ENCODE measurements around the gene PEF1.
A peak's percentile ranks its signal among the peaks of the same experiment; 100 is the strongest.

PEF1 gene

GRCh38 chr1:31586376-31587327, 58.0 kb downstream of the PEF1 start:
- no peaks in the 10 kb centered on the region for H3K27me3 ChIP-seq (replicated peaks; ENCODE audit: control insufficient read depth, insufficient read depth, low read length)
- H3K9me3 ChIP-seq (ENCODE audit: control insufficient read depth, low read length), result no peaks in the 10 kb centered on the region
- H3K4me1 ChIP-seq (ENCODE audit: control insufficient read depth, insufficient read depth, low read length), result peaks cover 39% of the 10 kb centered on the region
- no peak overlapping the region for H3K4me3 ChIP-seq (ENCODE audit: low read length)
- no peak for DNase-seq (ENCODE audit: low read depth)
- H3K9ac ChIP-seq (ENCODE audit: low read length), result no peak overlapping the region
- H3K36me3 ChIP-seq (ENCODE audit: control insufficient read depth, insufficient read depth, low read length, severe bottlenecking), result no peaks in the 10 kb centered on the region

- H3K9ac ChIP-seq (ENCODE audit: low read length), result no peak overlapping the region
- H3K9me3 ChIP-seq (ENCODE audit: control insufficient read depth, low read length), result no peaks in the 10 kb centered on the region
- H3K4me3 ChIP-seq (ENCODE audit: low read length), result no peak overlapping the region
- H3K4me1 ChIP-seq (ENCODE audit: control insufficient read depth, insufficient read depth, low read length), result peaks cover 46% of the 10 kb centered on the region
- DNase-seq (ENCODE audit: low read depth), result no peak
- H3K36me3 ChIP-seq (ENCODE audit: control insufficient read depth, insufficient read depth, low read length, severe bottlenecking), result no peaks in the 10 kb centered on the region
- H3K27me3 ChIP-seq (replicated peaks; ENCODE audit: control insufficient read depth, insufficient read depth, low read length), result no peaks in the 10 kb centered on the region
Measured at GRCh38 chr1:31585736-31586365, 58.8 kb downstream of the PEF1 start.

GRCh38 chr1:31584869-31585735, 59.6 kb downstream of the PEF1 start:
- no peak overlapping the region for H3K4me3 ChIP-seq (ENCODE audit: low read length)
- H3K9me3 ChIP-seq (ENCODE audit: control insufficient read depth, low read length), result no peaks in the 10 kb centered on the region

GRCh38 chr1:31583995-31584868, 60.4 kb downstream of the PEF1 start:
- H3K36me3 ChIP-seq (ENCODE audit: control insufficient read depth, insufficient read depth, low read length, severe bottlenecking), result no peaks in the 10 kb centered on the region
- peaks cover 59% of the 10 kb centered on the region for H3K4me1 ChIP-seq (ENCODE audit: control insufficient read depth, insufficient read depth, low read length)
- no peaks in the 10 kb centered on the region for H3K27me3 ChIP-seq (replicated peaks; ENCODE audit: control insufficient read depth, insufficient read depth, low read length)
- no peaks in the 10 kb centered on the region for H3K9me3 ChIP-seq (ENCODE audit: control insufficient read depth, low read length)
- H3K9ac ChIP-seq (ENCODE audit: low read length), result peak overlapping the region; percentile 38
- H3K4me3 ChIP-seq (ENCODE audit: low read length), result no peak overlapping the region
- peak; percentile 50 for DNase-seq (ENCODE audit: low read depth)

More at GRCh38 chr1:31584869-31585735, 59.6 kb downstream of the PEF1 start:
- no peak for DNase-seq (ENCODE audit: low read depth)
- no peaks in the 10 kb centered on the region for H3K27me3 ChIP-seq (replicated peaks; ENCODE audit: control insufficient read depth, insufficient read depth, low read length)
- no peaks in the 10 kb centered on the region for H3K36me3 ChIP-seq (ENCODE audit: control insufficient read depth, insufficient read depth, low read length, severe bottlenecking)
- H3K9ac ChIP-seq (ENCODE audit: low read length), result no peak overlapping the region
- H3K4me1 ChIP-seq (ENCODE audit: control insufficient read depth, insufficient read depth, low read length), result peaks cover 54% of the 10 kb centered on the region

- Histone ChIP-seq H3K4me1 (ENCODE audit: control insufficient read depth, insufficient read depth, low read length) (peaks cover 57% of the 10 kb centered on the region), H3K36me3 (ENCODE audit: control insufficient read depth, insufficient read depth, low read length, severe bottlenecking) (no peaks in the 10 kb centered on the region), H3K9me3 (ENCODE audit: control insufficient read depth, low read length) (no peaks in the 10 kb centered on the region), H3K4me3 (ENCODE audit: low read length) (no peak overlapping the region), H3K9ac (ENCODE audit: low read length) (peak overlapping the region; percentile 38), H3K27me3 (replicated peaks; ENCODE audit: control insufficient read depth, insufficient read depth, low read length) (no peaks in the 10 kb centered on the region)
- no peak for DNase-seq (ENCODE audit: low read depth)
Measured at GRCh38 chr1:31583082-31583994, 61.3 kb downstream of the PEF1 start.

GRCh38 chr1:31581821-31582810, 62.6 kb downstream of the PEF1 start:
- Histone ChIP-seq H3K4me3 (ENCODE audit: low read length) (no peak overlapping the region), H3K36me3 (ENCODE audit: control insufficient read depth, insufficient read depth, low read length, severe bottlenecking) (no peaks in the 10 kb centered on the region), H3K9me3 (ENCODE audit: control insufficient read depth, low read length) (no peaks in the 10 kb centered on the region), H3K4me1 (ENCODE audit: control insufficient read depth, insufficient read depth, low read length) (peaks cover 50% of the 10 kb centered on the region), H3K9ac (ENCODE audit: low read length) (peak overlapping the region; percentile 14), H3K27me3 (replicated peaks; ENCODE audit: control insufficient read depth, insufficient read depth, low read length) (no peaks in the 10 kb centered on the region)
- no peak for DNase-seq (ENCODE audit: low read depth)

- H3K36me3 ChIP-seq (ENCODE audit: control insufficient read depth, insufficient read depth, low read length, severe bottlenecking), result no peaks in the 10 kb centered on the region
- no peaks in the 10 kb centered on the region for H3K27me3 ChIP-seq (replicated peaks; ENCODE audit: control insufficient read depth, insufficient read depth, low read length)
- DNase-seq (ENCODE audit: low read depth), result no peak
- peaks cover 50% of the 10 kb centered on the region for H3K4me1 ChIP-seq (ENCODE audit: control insufficient read depth, insufficient read depth, low read length)
- H3K9ac ChIP-seq (ENCODE audit: low read length), result peak overlapping the region; percentile 73
- H3K4me3 ChIP-seq (ENCODE audit: low read length), result no peak overlapping the region
- H3K9me3 ChIP-seq (ENCODE audit: control insufficient read depth, low read length), result no peaks in the 10 kb centered on the region
Measured at GRCh38 chr1:31580891-31581603, 63.6 kb downstream of the PEF1 start.

- DNase-seq (ENCODE audit: low read depth), result no peak
- peaks cover 50% of the 10 kb centered on the region for H3K4me1 ChIP-seq (ENCODE audit: control insufficient read depth, insufficient read depth, low read length)
- no peaks in the 10 kb centered on the region for H3K36me3 ChIP-seq (ENCODE audit: control insufficient read depth, insufficient read depth, low read length, severe bottlenecking)
- H3K9me3 ChIP-seq (ENCODE audit: control insufficient read depth, low read length), result no peaks in the 10 kb centered on the region
- no peak overlapping the region for H3K4me3 ChIP-seq (ENCODE audit: low read length)
- no peaks in the 10 kb centered on the region for H3K27me3 ChIP-seq (replicated peaks; ENCODE audit: control insufficient read depth, insufficient read depth, low read length)
- peak overlapping the region; percentile 73 for H3K9ac ChIP-seq (ENCODE audit: low read length)
Measured at GRCh38 chr1:31580513-31580870, 64.2 kb downstream of the PEF1 start.
